ENCODE results near the gene SHKBP1.

Gene SHKBP1

GRCh38 chr19:40619333-40620160, 42.9 kb downstream of the SHKBP1 start:
- H3K9me3 ChIP-seq (ENCODE audit: control insufficient read depth, insufficient read depth, low read length): no peaks in the 10 kb centered on the region
- no peaks in the 10 kb centered on the region for H4K20me1 ChIP-seq (ENCODE audit: control insufficient read depth, insufficient read depth, low read depth, low read length)
- H3K27me3 ChIP-seq (ENCODE audit: control insufficient read depth, low read length): no peaks in the 10 kb centered on the region
- H3K79me2 ChIP-seq (ENCODE audit: control insufficient read depth, low read length): no peaks in the 10 kb centered on the region
- no peak overlapping the region for H3K4me3 ChIP-seq (ENCODE audit: low read length)
- TF ChIP-seq EZH2phosphoT487 (IDR thresholded peaks at IDR 0.05; ENCODE audit: borderline replicate concordance, low read length): no peak
- TF ChIP-seq, protein P1, sequence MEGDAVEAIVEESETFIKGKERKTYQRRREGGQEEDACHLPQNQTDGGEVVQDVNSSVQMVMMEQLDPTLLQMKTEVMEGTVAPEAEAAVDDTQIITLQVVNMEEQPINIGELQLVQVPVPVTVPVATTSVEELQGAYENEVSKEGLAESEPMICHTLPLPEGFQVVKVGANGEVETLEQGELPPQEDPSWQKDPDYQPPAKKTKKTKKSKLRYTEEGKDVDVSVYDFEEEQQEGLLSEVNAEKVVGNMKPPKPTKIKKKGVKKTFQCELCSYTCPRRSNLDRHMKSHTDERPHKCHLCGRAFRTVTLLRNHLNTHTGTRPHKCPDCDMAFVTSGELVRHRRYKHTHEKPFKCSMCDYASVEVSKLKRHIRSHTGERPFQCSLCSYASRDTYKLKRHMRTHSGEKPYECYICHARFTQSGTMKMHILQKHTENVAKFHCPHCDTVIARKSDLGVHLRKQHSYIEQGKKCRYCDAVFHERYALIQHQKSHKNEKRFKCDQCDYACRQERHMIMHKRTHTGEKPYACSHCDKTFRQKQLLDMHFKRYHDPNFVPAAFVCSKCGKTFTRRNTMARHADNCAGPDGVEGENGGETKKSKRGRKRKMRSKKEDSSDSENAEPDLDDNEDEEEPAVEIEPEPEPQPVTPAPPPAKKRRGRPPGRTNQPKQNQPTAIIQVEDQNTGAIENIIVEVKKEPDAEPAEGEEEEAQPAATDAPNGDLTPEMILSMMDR (IDR thresholded peaks at IDR 0.05; ENCODE audit: low read depth, low read length, poor library complexity, severe bottlenecking): no peak
- H3K36me3 ChIP-seq (ENCODE audit: control insufficient read depth, low read length): no peaks in the 10 kb centered on the region
- peaks cover 8% of the 10 kb centered on the region for H3K4me1 ChIP-seq (ENCODE audit: control insufficient read depth, low read length)
- H3F3A ChIP-seq (ENCODE audit: control insufficient read depth, insufficient read depth): no peaks in the 10 kb centered on the region; the same call in 1 of the 2 replicates
- H3K9me2 ChIP-seq (replicated peaks; ENCODE audit: control insufficient read depth, low read length): no peaks in the 10 kb centered on the region
- H3K4me2 ChIP-seq (ENCODE audit: low read length): no peak overlapping the region
- no peak overlapping the region for H3K27ac ChIP-seq (ENCODE audit: low read depth, low read length)

GRCh38 chr19:40620161-40620485, 43.5 kb downstream of the SHKBP1 start:
- no peak for TF ChIP-seq EZH2phosphoT487 (IDR thresholded peaks at IDR 0.05; ENCODE audit: borderline replicate concordance, low read length)
- TF ChIP-seq, protein P1 (IDR thresholded peaks at IDR 0.05; ENCODE audit: low read depth, low read length, poor library complexity, severe bottlenecking): no peak
- Histone ChIP-seq H3K9me2 (replicated peaks; ENCODE audit: control insufficient read depth, low read length) (no peaks in the 10 kb centered on the region), H3K27me3 (ENCODE audit: control insufficient read depth, low read length) (no peaks in the 10 kb centered on the region), H3F3A (ENCODE audit: control insufficient read depth, insufficient read depth) (peaks cover 3% of the 10 kb centered on the region; the same call in 1 of the 2 replicates), H3K4me1 (ENCODE audit: control insufficient read depth, low read length) (peaks cover 2% of the 10 kb centered on the region), H4K20me1 (ENCODE audit: control insufficient read depth, insufficient read depth, low read depth, low read length) (no peaks in the 10 kb centered on the region), H3K9me3 (ENCODE audit: control insufficient read depth, insufficient read depth, low read length) (no peaks in the 10 kb centered on the region), H3K4me2 (ENCODE audit: low read length) (no peak overlapping the region), H3K27ac (ENCODE audit: low read depth, low read length) (no peak overlapping the region), H3K4me3 (ENCODE audit: low read length) (no peak overlapping the region), H3K36me3 (ENCODE audit: control insufficient read depth, low read length) (no peaks in the 10 kb centered on the region), H3K79me2 (ENCODE audit: control insufficient read depth, low read length) (no peaks in the 10 kb centered on the region)

DNA sequence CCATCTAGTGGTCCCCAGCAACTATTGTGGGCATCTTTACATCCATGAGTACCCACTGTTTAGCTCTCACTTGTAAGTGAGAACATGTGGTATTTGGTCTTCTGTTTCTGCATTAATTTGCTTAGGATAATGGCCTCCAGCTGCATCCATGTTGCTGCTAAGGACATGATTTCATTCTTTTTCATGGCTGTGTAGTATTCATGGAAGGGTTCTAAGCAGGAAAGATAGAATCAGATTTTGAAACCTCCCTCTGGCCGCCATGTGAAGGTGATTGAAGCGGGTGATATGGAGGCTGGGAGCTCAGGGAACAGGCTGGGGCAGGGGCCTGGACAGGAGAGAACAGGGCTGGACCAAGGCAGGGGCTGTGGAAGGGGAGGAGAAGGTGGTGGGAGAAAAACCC, 44.6 kb downstream of the SHKBP1 start:
- Histone ChIP-seq H3K9me3 (ENCODE audit: control insufficient read depth, insufficient read depth, low read length) (no peaks in the 10 kb centered on the region), H3K79me2 (ENCODE audit: control insufficient read depth, low read length) (no peaks in the 10 kb centered on the region), H3K27ac (ENCODE audit: low read depth, low read length) (no peak overlapping the region), H3K4me1 (ENCODE audit: control insufficient read depth, low read length) (no peaks in the 10 kb centered on the region), H4K20me1 (ENCODE audit: control insufficient read depth, insufficient read depth, low read depth, low read length) (no peaks in the 10 kb centered on the region), H3F3A (ENCODE audit: control insufficient read depth, insufficient read depth) (peaks cover 3% of the 10 kb centered on the region; the same call in 1 of the 2 replicates), H3K27me3 (ENCODE audit: control insufficient read depth, low read length) (no peaks in the 10 kb centered on the region), H3K4me2 (ENCODE audit: low read length) (no peak overlapping the region), H3K36me3 (ENCODE audit: control insufficient read depth, low read length) (no peaks in the 10 kb centered on the region), H3K9me2 (replicated peaks; ENCODE audit: control insufficient read depth, low read length) (no peaks in the 10 kb centered on the region), H3K4me3 (ENCODE audit: low read length) (no peak overlapping the region)
- TF ChIP-seq, protein P1 (IDR thresholded peaks at IDR 0.05; ENCODE audit: low read depth, low read length, poor library complexity, severe bottlenecking): no peak
- no peak for TF ChIP-seq EZH2phosphoT487 (IDR thresholded peaks at IDR 0.05; ENCODE audit: borderline replicate concordance, low read length)

All from DOHH2 (cell line).